GM19395 (cell line): ENCODE measurements around the gene CCNQ.

Experiments
- ATAC-seq: cut with Tn5 transposase; IDR thresholded peaks from one replicate; pipeline ENCODE4 v1.9.1; 2021; ENCODE audit warnings: mild to moderate bottlenecking, moderate library complexity; ENCODE audit not compliant: unreplicated experiment

CCNQ gene

GRCh38 chrX:153598541-153599191 lies at the start of gene CCNQ:
Gene CCNQ, minus strand, starts transcription at chrX:153599139. Its CDS starts 66 bp downstream, at chrX:153599073.
- peak; percentile 46 for ATAC-seq

GRCh38 chrX:153647461-153648357 lies 48.8 kb upstream of the CCNQ start:
- ATAC-seq: no peak

- no peak for ATAC-seq
These were observed 47.9 kb upstream of the CCNQ start, which contains the start of gene DUSP9 for GRCh38 chrX:153646620-153647373. Gene DUSP9, plus strand, starts transcription at chrX:153647203. Its CDS starts 751 bp downstream, at chrX:153647954.

GRCh38 chrX:153645921-153646488 lies 47.1 kb upstream of the CCNQ start:
- ATAC-seq: no peak

- no peak for ATAC-seq
These were observed 46.2 kb upstream of the CCNQ start for GRCh38 chrX:153645151-153645550.

GRCh38 chrX:153644356-153645125 lies 45.6 kb upstream of the CCNQ start:
- ATAC-seq: no peak

GRCh38 chrX:153643431-153644351 lies 44.8 kb upstream of the CCNQ start:
- ATAC-seq: no peak

GRCh38 chrX:153642655-153643430 lies 43.9 kb upstream of the CCNQ start:
- ATAC-seq: no peak

GRCh38 chrX:153642051-153642654 lies 43.2 kb upstream of the CCNQ start:
- no peak for ATAC-seq

GRCh38 chrX:153641627-153642026 lies 42.7 kb upstream of the CCNQ start:
- no peak for ATAC-seq

GRCh38 chrX:153640736-153641575 lies 42.0 kb upstream of the CCNQ start:
- no peak for ATAC-seq

GRCh38 chrX:153640045-153640686 lies 41.2 kb upstream of the CCNQ start:
- no peak for ATAC-seq

- no peak for ATAC-seq
These were observed 40.5 kb upstream of the CCNQ start for GRCh38 chrX:153639177-153640044.

GRCh38 chrX:153638436-153639176 lies 39.7 kb upstream of the CCNQ start:
- ATAC-seq: no peak

GRCh38 chrX:153638041-153638371 lies 39.1 kb upstream of the CCNQ start:
- ATAC-seq: no peak
